Sigmoid colon (tissue), 4 donors: ENCODE data around the gene PDZD7.

Experiments
- CTCF ChIP-seq, 4 experiments: fragments of 450-650 bp in 3 of 4; fragments of 200-600 bp in 1 of 4; IDR thresholded peaks; one replicate each; pipeline ENCODE4 v1.5.1; 2016 to 2019; ENCODE audit warnings: antibody characterized with exemption in 4 of 4, mild to moderate bottlenecking in 3 of 4, moderate library complexity in 2 of 4
- POLR2A ChIP-seq, 2 donors: fragments of 450-650 bp; IDR thresholded peaks; one replicate each; pipeline ENCODE4 v1.6.1; 2016; ENCODE audit warnings: antibody characterized with exemption in 2 of 2, mild to moderate bottlenecking in 2 of 2, moderate library complexity in 2 of 2
- POLR2AphosphoS5 ChIP-seq, 4 donors: sonication (generic); formaldehyde crosslinking; IDR thresholded peaks; one replicate each; pipeline ENCODE4 v1.6.1; 2017; ENCODE audit warnings: antibody characterized with exemption in 4 of 4

GRCh38 chr10:101007915-101008822, 22.8 kb downstream of the PDZD7 start:
- TF ChIP-seq POLR2A (IDR thresholded peaks at IDR 0.05) (no peak), CTCF (IDR thresholded peaks at IDR 0.05) (no peak), POLR2AphosphoS5 (IDR thresholded peaks at IDR 0.05) (peak in 2 of 4 donors; percentile 29 to 51)
